Endothelial cell (in vitro differentiated cells): ENCODE measurements around the gene NFIC. TPM values are rescaled to one million over a fixed set of nuclear protein-coding genes. Genes with fewer than 3 reads are reported as not detected.

ENCODE experiments used
- DNase-seq: peaks from one replicate; pipeline ENCODE4 v3.0.0; 2021; ENCODE audit warnings: low spot score
- H3K27ac Mint-ChIP-seq: one replicate; pipeline ENCODE4 v1.8.0; 2021; ENCODE audit warnings: mixed read lengths, inconsistent platforms; ENCODE audit not compliant: unreplicated experiment
- H3K27me3 Mint-ChIP-seq: one replicate; pipeline ENCODE4 v1.8.0; 2021; ENCODE audit warnings: mild to moderate bottlenecking, moderate library complexity, mixed read lengths, inconsistent platforms; ENCODE audit not compliant: unreplicated experiment
- H3K36me3 Mint-ChIP-seq: one replicate; pipeline ENCODE4 v1.8.0; 2021; ENCODE audit warnings: mild to moderate bottlenecking, low read depth, mixed read lengths, inconsistent platforms; ENCODE audit not compliant: unreplicated experiment
- H3K4me1 Mint-ChIP-seq: one replicate; pipeline ENCODE4 v1.8.0; 2021; ENCODE audit warnings: mild to moderate bottlenecking, mixed read lengths, inconsistent platforms; ENCODE audit not compliant: unreplicated experiment
- H3K4me3 Mint-ChIP-seq: one replicate; pipeline ENCODE4 v1.8.0; 2021; ENCODE audit warnings: mild to moderate bottlenecking, mixed read lengths, inconsistent platforms; ENCODE audit not compliant: unreplicated experiment
- H3K9me3 Mint-ChIP-seq: one replicate; pipeline ENCODE4 v1.8.0; 2021; ENCODE audit warnings: mixed read lengths, inconsistent platforms; ENCODE audit not compliant: unreplicated experiment
- CTCF ChIP-seq: fragments of 200-600 bp; sonication (generic); IDR thresholded peaks from one replicate; pipeline ENCODE4 v1.5.0; 2021; ENCODE audit warnings: antibody characterized with exemption; ENCODE audit not compliant: unreplicated experiment
- total RNA-seq: library from RNA; stranded (reverse); fragmentation: NEBNext Ultra II Directional; extraction: Animal tissue kit (Norgen Biotek cat#: 25700); gene quantifications from one replicate; pipeline ENCODE4 v1.2.1, GENCODE V29; 2021; ENCODE audit not compliant: unreplicated experiment

Gene NFIC
- total RNA-seq, 1 donor from 2014 or later = 4.9 TPM

- Mint-ChIP-seq H3K4me3 (peak overlapping the region; percentile 27), H3K27ac (no peak overlapping the region), H3K27me3 (peaks cover 39% of the 10 kb centered on the region), H3K36me3 (peaks cover 5% of the 10 kb centered on the region), H3K4me1 (peaks cover 7% of the 10 kb centered on the region), H3K9me3 (no peaks in the 10 kb centered on the region)
- DNase-seq = no peak
- no peak for TF ChIP-seq CTCF
Measured at GRCh38 chr19:3369337-3370213, 3.2 kb downstream of the NFIC start.

GRCh38 chr19:3370214-3370720, 3.9 kb downstream of the NFIC start:
- Mint-ChIP-seq H3K36me3 (peaks cover 5% of the 10 kb centered on the region), H3K27ac (no peak overlapping the region), H3K4me3 (no peak overlapping the region), H3K27me3 (peaks cover 33% of the 10 kb centered on the region), H3K4me1 (peaks cover 7% of the 10 kb centered on the region), H3K9me3 (no peaks in the 10 kb centered on the region)
- DNase-seq = no peak
- TF ChIP-seq CTCF = no peak

GRCh38 chr19:3370728-3371591, 4.6 kb downstream of the NFIC start:
- H3K4me1 Mint-ChIP-seq = peaks cover 7% of the 10 kb centered on the region
- H3K4me3 Mint-ChIP-seq = no peak overlapping the region
- DNase-seq = no peak
- peak overlapping the region; percentile 80 for H3K27ac Mint-ChIP-seq
- H3K27me3 Mint-ChIP-seq = peaks cover 31% of the 10 kb centered on the region
- no peak for TF ChIP-seq CTCF
- H3K36me3 Mint-ChIP-seq = peaks cover 5% of the 10 kb centered on the region
- H3K9me3 Mint-ChIP-seq = no peaks in the 10 kb centered on the region

DNA sequence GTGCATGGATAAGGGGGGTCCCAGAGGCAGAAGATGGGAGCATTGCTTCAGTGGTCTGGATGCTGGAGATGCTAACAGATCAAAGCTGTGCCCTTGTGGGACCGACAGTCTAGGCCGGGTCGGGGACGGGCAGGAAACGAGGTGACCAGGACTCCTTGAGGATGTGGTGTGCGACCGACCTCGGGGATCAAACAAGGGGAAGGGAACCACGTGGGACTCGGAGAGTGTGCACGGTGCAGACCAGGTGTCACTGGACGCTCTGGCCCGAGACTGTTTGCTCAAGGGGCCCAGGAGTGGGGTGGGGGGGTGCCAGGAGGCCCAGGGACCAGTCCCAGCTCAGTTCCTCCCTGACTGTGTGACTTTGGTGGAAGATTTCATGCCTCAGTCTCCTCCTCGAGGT, 6.0 kb downstream of the NFIC start:
- H3K27me3 Mint-ChIP-seq = peaks cover 30% of the 10 kb centered on the region
- H3K4me3 Mint-ChIP-seq = no peak overlapping the region
- H3K9me3 Mint-ChIP-seq = no peaks in the 10 kb centered on the region
- TF ChIP-seq CTCF = no peak
- H3K27ac Mint-ChIP-seq = no peak overlapping the region
- H3K4me1 Mint-ChIP-seq = peaks cover 7% of the 10 kb centered on the region
- peaks cover 5% of the 10 kb centered on the region for H3K36me3 Mint-ChIP-seq
- DNase-seq = no peak
